Activated naive CD4-positive, alpha-beta T cell treated with anti-CD3 and anti-CD28 coated beads for 36 hours (primary cell): ENCODE measurements around the gene MSTN. TPM values are rescaled to one million over a fixed set of nuclear protein-coding genes. Genes with fewer than 3 reads are reported as not detected.

ENCODE experiments used
- CTCF ChIA-PET: fragments of 350-600 bp; sonication (Branson Sonifier 250); formaldehyde crosslinking; loops from one replicate; lab custom pipeline; 2021; ENCODE audit warnings: antibody characterized with exemption; lab: Charles Lee
- DNase-seq: peaks from one replicate; pipeline ENCODE4 v3.0.0-alpha.2; 2020
- H3K27ac Mint-ChIP-seq: one replicate; pipeline ENCODE4 v1.8.0; 2021; ENCODE audit warnings: mild to moderate bottlenecking, mixed read lengths
- H3K27me3 Mint-ChIP-seq: one replicate; pipeline ENCODE4 v1.8.0; 2021; ENCODE audit warnings: low read depth, mixed read lengths
- H3K36me3 Mint-ChIP-seq: one replicate; pipeline ENCODE4 v1.8.0; 2021; ENCODE audit warnings: low read depth, mixed read lengths
- H3K4me1 Mint-ChIP-seq: one replicate; pipeline ENCODE4 v1.8.0; 2021; ENCODE audit warnings: low read depth, mixed read lengths
- H3K4me3 Mint-ChIP-seq: one replicate; pipeline ENCODE4 v1.8.0; 2021; ENCODE audit warnings: mild to moderate bottlenecking, moderate library complexity, mixed read lengths
- H3K9me3 Mint-ChIP-seq: one replicate; pipeline ENCODE4 v1.8.0; 2021; ENCODE audit warnings: mixed read lengths
- intact Hi-C: fragments of 100-400 bp; cut with micrococcal nuclease; formaldehyde crosslinking; loops from one replicate; pipeline ENCODE4 v1.15.1; 2023
- total RNA-seq, 2 experiments: library from RNA; stranded (reverse); gene quantifications; one replicate each; pipeline ENCODE4 v1.2.3, GENCODE V29; 2021

Gene MSTN
- total RNA-seq, 2 experiments from 2014 or later, result not detected

GRCh38 chr2:190090148-190090547, 27.6 kb upstream of the MSTN start:
- Mint-ChIP-seq H3K4me1 (no peaks in the 10 kb centered on the region), H3K27me3 (no peaks in the 10 kb centered on the region), H3K9me3 (no peaks in the 10 kb centered on the region), H3K27ac (no peak overlapping the region), H3K4me3 (no peak overlapping the region), H3K36me3 (no peaks in the 10 kb centered on the region)
- intact Hi-C loops, result no loop called here
- CTCF ChIA-PET, result interaction anchor here (1.0 kb wide), 1 partner anchor 712 kb away, joined by 3 read pairs; no protein-coding TSS in a partner anchor
- no peak for DNase-seq

DNA sequence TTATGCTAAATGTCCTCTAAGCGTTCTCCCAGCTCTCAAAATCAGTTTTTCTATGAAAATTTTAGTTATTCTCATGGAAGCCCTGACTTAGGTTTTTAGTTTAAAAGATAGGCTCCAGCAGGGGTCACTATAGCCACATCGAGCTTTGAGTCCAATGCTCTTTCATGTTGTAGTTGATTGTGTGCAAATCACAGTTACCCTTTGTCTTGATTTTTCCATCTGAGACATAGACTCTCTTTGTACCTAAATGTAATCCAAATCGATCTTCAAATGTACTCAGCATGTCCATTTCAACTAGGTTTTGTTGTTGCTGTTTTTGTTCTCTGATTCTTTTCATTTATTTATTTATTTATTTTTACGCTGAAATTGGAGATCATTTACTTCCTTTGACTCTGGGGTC, 26.4 kb upstream of the MSTN start:
- Mint-ChIP-seq H3K27me3 (no peaks in the 10 kb centered on the region), H3K4me1 (no peaks in the 10 kb centered on the region), H3K36me3 (no peaks in the 10 kb centered on the region), H3K4me3 (no peak overlapping the region), H3K27ac (no peak overlapping the region), H3K9me3 (no peaks in the 10 kb centered on the region)
- intact Hi-C loops, result loop anchor here (1.0 to 2.0 kb wide), 9 partner anchors 34 to 718 kb away; a partner anchor contains a TSS
- peak; percentile 70 for DNase-seq
- CTCF ChIA-PET, result interaction anchor here (0.6 to 2.0 kb wide), 15 partner anchors 9 to 716 kb away, joined by 3 to 8 read pairs (median 4); no protein-coding TSS in a partner anchor

DNA sequence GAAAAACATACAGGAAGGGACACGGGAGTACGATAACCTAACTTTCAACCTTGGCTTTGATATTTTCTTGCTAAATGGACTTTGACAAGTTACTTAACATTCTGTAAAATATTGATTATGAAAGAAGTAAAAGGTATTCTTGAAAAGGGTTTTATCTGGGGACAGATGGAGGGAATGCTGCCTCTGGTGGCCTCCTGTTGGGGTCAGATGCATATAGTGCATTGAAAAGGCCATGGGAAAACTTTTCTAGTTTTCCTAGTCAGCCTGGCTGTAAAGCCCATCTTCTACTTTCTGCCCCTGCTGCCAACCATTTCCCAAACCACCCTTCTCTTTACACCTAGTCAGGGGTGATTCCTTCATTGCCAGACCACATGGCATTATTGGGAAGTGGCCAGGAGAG, 22.2 kb upstream of the MSTN start:
- no peaks in the 10 kb centered on the region for H3K9me3 Mint-ChIP-seq
- H3K4me3 Mint-ChIP-seq, result no peak overlapping the region
- peaks cover 3% of the 10 kb centered on the region for H3K27me3 Mint-ChIP-seq
- CTCF ChIA-PET, result interaction anchor here (0.6 kb wide), 1 partner anchor 587 kb away, joined by 5 read pairs; no protein-coding TSS in a partner anchor
- no peaks in the 10 kb centered on the region for H3K36me3 Mint-ChIP-seq
- no peak for DNase-seq
- no peak overlapping the region for H3K27ac Mint-ChIP-seq
- intact Hi-C loops, result no loop called here
- no peaks in the 10 kb centered on the region for H3K4me1 Mint-ChIP-seq

GRCh38 chr2:190082118-190082517, 19.6 kb upstream of the MSTN start:
- H3K4me1 Mint-ChIP-seq, result no peaks in the 10 kb centered on the region
- no peak for DNase-seq
- CTCF ChIA-PET, result interaction anchor here (1.7 kb wide), 1 partner anchor 57 kb away, joined by 3 read pairs; no protein-coding TSS in a partner anchor
- H3K27me3 Mint-ChIP-seq, result peaks cover 5% of the 10 kb centered on the region
- H3K9me3 Mint-ChIP-seq, result no peaks in the 10 kb centered on the region
- H3K27ac Mint-ChIP-seq, result no peak overlapping the region
- no peaks in the 10 kb centered on the region for H3K36me3 Mint-ChIP-seq
- intact Hi-C loops, result no loop called here
- no peak overlapping the region for H3K4me3 Mint-ChIP-seq

- CTCF ChIA-PET, result interaction anchor here (0.5 to 1.7 kb wide), 2 partner anchors 8 to 234 kb away, joined by 3 to 8 read pairs; no protein-coding TSS in a partner anchor
- Mint-ChIP-seq H3K27ac (no peak overlapping the region), H3K9me3 (no peaks in the 10 kb centered on the region), H3K4me1 (no peaks in the 10 kb centered on the region), H3K4me3 (no peak overlapping the region), H3K36me3 (no peaks in the 10 kb centered on the region), H3K27me3 (peaks cover 5% of the 10 kb centered on the region)
- DNase-seq, result no peak
- intact Hi-C loops, result no loop called here
Observed at GRCh38 chr2:190080527-190081049, 18.1 kb upstream of the MSTN start.

DNA sequence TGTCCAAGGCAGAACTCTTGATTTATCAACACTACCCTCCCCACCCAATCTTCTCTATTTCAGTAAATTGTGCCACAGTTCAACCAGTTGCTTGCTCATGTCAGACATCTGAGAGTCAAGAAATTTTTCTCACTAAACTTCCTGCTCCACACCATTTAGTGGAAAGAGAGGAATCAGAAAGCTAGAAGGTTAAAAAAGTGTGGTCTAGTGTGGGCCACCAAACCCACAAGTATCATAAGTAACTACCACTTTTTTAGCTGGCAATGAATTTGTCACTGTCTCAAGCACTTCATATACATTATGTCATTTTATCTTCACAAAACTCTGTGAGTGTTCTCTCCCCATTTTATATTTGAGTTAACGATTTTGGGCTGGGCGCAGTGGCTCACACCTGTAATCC, 16.6 kb upstream of the MSTN start:
- Mint-ChIP-seq H3K4me1 (no peaks in the 10 kb centered on the region), H3K9me3 (no peaks in the 10 kb centered on the region), H3K4me3 (no peak overlapping the region), H3K27me3 (peaks cover 5% of the 10 kb centered on the region), H3K27ac (no peak overlapping the region), H3K36me3 (no peaks in the 10 kb centered on the region)
- CTCF ChIA-PET, result interaction anchor here (1.7 kb wide), 1 partner anchor 10 kb away, joined by 8 read pairs; no protein-coding TSS in a partner anchor
- DNase-seq, result no peak
- intact Hi-C loops, result no loop called here

DNA sequence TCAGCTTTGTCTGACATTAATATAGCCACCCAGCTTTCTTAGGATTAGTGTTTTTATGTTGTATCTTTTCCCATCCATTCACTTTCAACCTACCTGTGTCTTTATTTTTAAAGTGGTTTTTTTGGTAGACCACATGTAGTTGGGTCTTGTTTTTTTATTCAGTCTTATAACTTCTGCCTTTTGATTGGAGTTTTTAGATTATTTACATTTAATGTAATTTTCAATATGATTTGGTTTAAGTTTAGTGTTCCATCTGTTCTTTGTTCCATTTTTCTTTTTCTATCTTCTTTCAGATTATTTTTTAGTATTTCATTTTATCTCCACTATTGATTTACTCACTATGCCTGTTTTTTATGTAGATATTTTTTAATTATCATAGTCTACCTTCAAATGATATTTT, 13.1 kb upstream of the MSTN start:
- H3K9me3 Mint-ChIP-seq, result no peaks in the 10 kb centered on the region
- H3K36me3 Mint-ChIP-seq, result no peaks in the 10 kb centered on the region
- H3K4me3 Mint-ChIP-seq, result no peak overlapping the region
- DNase-seq, result no peak
- peaks cover 3% of the 10 kb centered on the region for H3K27me3 Mint-ChIP-seq
- no peak overlapping the region for H3K27ac Mint-ChIP-seq
- CTCF ChIA-PET, result no interaction called here
- intact Hi-C loops, result no loop called here
- H3K4me1 Mint-ChIP-seq, result no peaks in the 10 kb centered on the region

- CTCF ChIA-PET, result interaction anchor here (1.1 to 2.6 kb wide), 2 partner anchors 17 to 44 kb away, joined by 5 to 6 read pairs; no protein-coding TSS in a partner anchor
- no peak overlapping the region for H3K27ac Mint-ChIP-seq
- peak; percentile 54 for DNase-seq
- H3K36me3 Mint-ChIP-seq, result no peaks in the 10 kb centered on the region
- no peaks in the 10 kb centered on the region for H3K27me3 Mint-ChIP-seq
- intact Hi-C loops, result loop anchor here (1.0 kb wide), 5 partner anchors 46 to 409 kb away; partner anchors contain the start of gene ASNSD1
- no peaks in the 10 kb centered on the region for H3K9me3 Mint-ChIP-seq
- no peaks in the 10 kb centered on the region for H3K4me1 Mint-ChIP-seq
- no peak overlapping the region for H3K4me3 Mint-ChIP-seq
Observed at GRCh38 chr2:190069936-190070696, 7.6 kb upstream of the MSTN start.

- H3K36me3 Mint-ChIP-seq, result no peaks in the 10 kb centered on the region
- no peaks in the 10 kb centered on the region for H3K4me1 Mint-ChIP-seq
- H3K27me3 Mint-ChIP-seq, result no peaks in the 10 kb centered on the region
- H3K4me3 Mint-ChIP-seq, result no peak overlapping the region
- intact Hi-C loops, result no loop called here
- no peak for DNase-seq
- H3K9me3 Mint-ChIP-seq, result no peaks in the 10 kb centered on the region
- no peak overlapping the region for H3K27ac Mint-ChIP-seq
- CTCF ChIA-PET, result interaction anchor here (1.1 kb wide), 1 partner anchor 16 kb away, joined by 5 read pairs; no protein-coding TSS in a partner anchor
Observed at GRCh38 chr2:190068764-190069163, 6.2 kb upstream of the MSTN start.

DNA sequence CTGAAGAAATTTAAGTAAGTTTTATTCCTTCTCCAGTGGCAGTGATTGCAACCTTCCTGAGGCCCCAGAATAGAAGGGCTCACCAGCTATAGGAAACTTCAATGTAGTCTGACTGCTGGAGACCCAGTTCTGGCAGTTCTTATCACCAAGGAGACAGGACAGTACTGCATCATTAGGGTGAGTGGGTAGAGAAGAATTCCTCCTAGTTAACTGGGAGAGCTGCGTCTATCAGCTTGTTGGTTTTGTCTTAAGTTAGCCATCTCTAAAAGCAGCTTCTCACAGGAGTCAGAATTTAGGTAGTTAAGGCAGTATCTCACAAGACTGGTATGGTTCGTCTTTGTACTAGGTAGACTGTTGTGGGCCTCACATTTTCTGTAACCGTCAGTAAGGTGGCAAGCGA, 3.3 kb upstream of the MSTN start:
- Mint-ChIP-seq H3K4me1 (no peaks in the 10 kb centered on the region), H3K9me3 (no peaks in the 10 kb centered on the region), H3K27ac (no peak overlapping the region), H3K4me3 (no peak overlapping the region), H3K27me3 (no peaks in the 10 kb centered on the region), H3K36me3 (no peaks in the 10 kb centered on the region)
- CTCF ChIA-PET, result no interaction called here
- intact Hi-C loops, result no loop called here
- no peak for DNase-seq

DNA sequence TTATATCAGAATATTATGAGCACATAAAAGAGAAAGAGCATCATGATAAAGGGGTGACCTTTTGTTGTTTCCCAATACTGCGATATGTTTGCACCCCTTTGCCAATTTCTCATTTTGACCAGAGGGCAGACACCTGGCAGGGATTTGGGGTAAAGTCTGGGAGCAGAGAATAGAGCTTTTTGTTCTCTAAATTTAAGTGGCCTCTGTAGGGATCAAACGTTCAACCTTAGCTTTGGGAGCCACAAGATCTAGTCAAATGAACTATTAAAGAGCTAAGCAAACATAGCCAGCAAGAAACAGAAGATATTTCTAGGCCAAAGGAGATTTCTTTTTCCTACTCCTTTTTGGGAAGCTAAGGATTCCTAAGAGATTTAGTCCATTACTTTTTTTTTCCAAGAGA, 1.1 kb upstream of the MSTN start:
- H3K27me3 Mint-ChIP-seq, result no peaks in the 10 kb centered on the region
- CTCF ChIA-PET, result interaction anchor here (0.7 to 0.9 kb wide), 3 partner anchors 9 to 365 kb away, joined by 3 to 5 read pairs (median 3); no protein-coding TSS in a partner anchor
- no peak for DNase-seq
- intact Hi-C loops, result no loop called here
- H3K4me3 Mint-ChIP-seq, result no peak overlapping the region
- H3K27ac Mint-ChIP-seq, result no peak overlapping the region
- H3K9me3 Mint-ChIP-seq, result no peaks in the 10 kb centered on the region
- H3K36me3 Mint-ChIP-seq, result no peaks in the 10 kb centered on the region
- no peaks in the 10 kb centered on the region for H3K4me1 Mint-ChIP-seq

- intact Hi-C loops, result no loop called here
- Mint-ChIP-seq H3K4me1 (no peaks in the 10 kb centered on the region), H3K4me3 (no peak overlapping the region), H3K36me3 (no peaks in the 10 kb centered on the region), H3K27me3 (no peaks in the 10 kb centered on the region), H3K9me3 (no peaks in the 10 kb centered on the region), H3K27ac (no peak overlapping the region)
- CTCF ChIA-PET, result interaction anchor here (0.7 kb wide), 1 partner anchor 118 kb away, joined by 3 read pairs; a partner anchor contains a TSS
- DNase-seq, result no peak
Observed at GRCh38 chr2:190062053-190062452, 476 bp downstream of the MSTN start.
